ENCODE data around the gene PDGFA.

GRCh38 chr7:496528-497295 is 22.9 kb downstream of the PDGFA start:
- TF ChIP-seq EZH2 (IDR thresholded peaks at IDR 0.05): no peak
- no peak for TF ChIP-seq CTCF (IDR thresholded peaks at IDR 0.05)
- no peak for TF ChIP-seq EZH2phosphoT487 (IDR thresholded peaks at IDR 0.05)
